Peyer's patch (tissue), 4 donors: ENCODE results near the gene TMUB1.

Experiments
- CTCF ChIP-seq, 6 experiments: fragments of 450-650 bp in 4 of 6; fragments of 200-600 bp in 2 of 6; sonication (generic) in 1 of 6; IDR thresholded peaks; one replicate each; pipeline ENCODE4 v1.5.1; 2017 to 2019; ENCODE audit warnings: antibody characterized with exemption in 6 of 6, mild to moderate bottlenecking in 3 of 6, moderate library complexity in 1 of 6
- POLR2A ChIP-seq, 2 donors: fragments of 450-650 bp; IDR thresholded peaks; one replicate each; pipeline ENCODE4 v1.5.1; 2017; ENCODE audit warnings: antibody characterized with exemption in 2 of 2, mild to moderate bottlenecking in 2 of 2, moderate library complexity in 2 of 2

DNA sequence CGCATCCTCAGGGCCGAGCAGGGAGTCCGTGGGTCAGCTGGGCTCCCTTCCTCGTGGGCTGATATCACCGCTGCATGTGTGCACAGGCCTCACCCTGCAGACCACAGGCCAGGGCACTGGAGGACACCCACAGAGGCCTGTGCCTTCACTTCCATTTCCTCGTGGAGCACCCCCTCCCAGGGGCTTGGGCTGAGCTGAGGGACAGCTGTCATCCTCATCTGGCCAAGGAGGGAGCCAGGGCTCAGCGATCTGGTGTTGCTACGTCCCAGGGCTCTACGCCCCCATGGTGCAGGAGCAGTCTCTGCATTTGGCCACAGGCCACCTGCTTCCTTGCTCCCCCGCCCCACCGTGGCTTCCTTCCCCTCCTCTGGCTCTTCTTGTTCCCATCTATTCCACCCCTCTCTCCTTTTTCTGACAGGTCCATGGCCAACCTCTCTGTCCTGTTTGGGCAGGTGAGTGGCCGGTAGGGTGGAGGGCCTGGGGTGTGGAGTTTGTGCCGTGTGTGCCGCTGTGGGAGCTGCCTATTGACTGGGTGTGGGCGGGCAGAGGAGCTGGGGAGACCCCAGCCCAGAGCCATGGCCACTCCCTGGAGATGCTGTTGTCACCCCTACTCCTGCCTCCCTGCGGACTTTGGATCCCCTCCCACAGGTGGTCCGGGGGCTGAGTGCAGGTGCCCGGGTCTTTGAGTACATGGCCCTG lies 43.3 kb downstream of the TMUB1 start:
- TF ChIP-seq POLR2A (IDR thresholded peaks at IDR 0.05) (no peak), CTCF (IDR thresholded peaks at IDR 0.05) (no peak)
